GM19043 (cell line): ENCODE measurements around the gene C9orf153.

Source experiments
- ATAC-seq: cut with Tn5 transposase; IDR thresholded peaks from one replicate; pipeline ENCODE4 v1.9.1; 2021; ENCODE audit warnings: low read depth; ENCODE audit not compliant: unreplicated experiment

Gene C9orf153

DNA sequence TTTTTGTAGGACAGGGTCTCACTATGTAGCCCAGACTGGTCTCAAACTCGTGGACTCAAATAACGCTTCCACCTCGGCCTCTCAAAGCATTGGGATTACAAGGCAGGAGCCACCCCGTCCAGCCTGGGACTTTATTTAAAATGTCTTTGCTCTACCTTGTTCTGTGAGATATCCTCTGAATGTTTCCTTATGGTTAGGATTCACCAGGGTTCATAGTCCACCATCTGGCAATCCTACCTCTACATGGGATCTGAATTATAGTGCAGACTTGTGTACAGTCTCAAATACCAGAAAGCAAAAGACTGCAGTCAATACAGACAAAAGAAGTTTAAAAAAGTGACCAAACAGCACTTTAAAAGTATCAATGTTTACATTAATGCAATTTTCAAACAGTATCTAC is 12.8 kb upstream of the C9orf153 start:
- ATAC-seq, result no peak

DNA sequence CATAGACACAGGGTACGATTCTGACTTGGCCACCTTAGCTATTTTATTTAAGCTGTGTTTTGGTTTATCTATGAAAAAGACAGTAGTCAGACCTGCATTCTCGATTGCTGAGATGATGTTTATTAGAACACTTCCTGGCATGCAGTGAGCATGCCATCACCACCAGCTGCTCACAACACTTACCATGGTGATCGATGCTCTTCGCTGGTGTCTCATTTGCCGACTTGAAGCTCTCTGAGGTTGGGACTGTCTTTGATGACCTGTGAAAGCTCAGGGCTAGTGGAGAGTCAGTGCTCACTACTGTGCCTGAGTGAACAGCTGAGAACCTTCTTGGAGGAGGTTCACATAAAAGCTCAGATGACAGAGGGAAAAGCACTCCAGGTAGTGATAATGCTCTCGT is 4.4 kb upstream of the C9orf153 start:
- no peak for ATAC-seq

DNA sequence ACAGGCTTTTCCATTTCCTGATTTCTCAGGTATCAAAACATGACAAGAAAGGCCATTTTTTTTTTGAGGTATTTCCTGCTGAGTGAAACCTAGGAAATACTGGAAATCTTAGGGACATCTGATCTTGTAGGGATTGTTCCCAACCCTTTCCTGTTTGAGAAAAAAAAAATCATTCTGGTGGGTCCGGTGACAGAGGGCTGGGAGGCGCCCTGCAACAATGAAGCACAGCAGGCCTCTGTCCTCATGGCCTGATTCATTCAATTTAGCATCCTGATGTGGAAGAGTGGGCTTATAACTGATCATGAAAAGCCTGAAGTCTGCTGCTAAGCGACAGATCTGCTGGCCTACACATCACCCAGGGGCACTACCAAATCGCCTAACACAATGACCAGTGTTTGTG is 3.0 kb upstream of the C9orf153 start:
- no peak for ATAC-seq

DNA sequence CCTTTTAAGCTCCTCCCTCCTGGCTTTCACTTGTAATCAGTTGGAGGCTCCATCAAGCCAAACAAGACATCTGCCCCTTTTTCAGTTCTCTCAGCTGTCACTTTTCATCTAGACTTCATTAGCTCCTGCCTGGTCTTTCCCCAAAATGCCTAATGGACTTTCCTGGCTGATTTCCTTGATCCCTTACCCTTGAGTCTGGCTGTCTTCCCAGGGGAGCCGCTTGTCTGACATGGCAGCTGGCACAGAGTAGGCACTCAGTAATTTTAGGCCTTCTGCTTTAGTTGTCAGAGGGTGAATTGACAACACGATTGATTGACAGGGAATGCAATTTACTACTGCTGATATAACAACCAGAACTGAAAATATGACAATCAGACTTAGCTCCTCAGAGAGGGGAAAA is 2.1 kb downstream of the C9orf153 start:
- no peak for ATAC-seq

DNA sequence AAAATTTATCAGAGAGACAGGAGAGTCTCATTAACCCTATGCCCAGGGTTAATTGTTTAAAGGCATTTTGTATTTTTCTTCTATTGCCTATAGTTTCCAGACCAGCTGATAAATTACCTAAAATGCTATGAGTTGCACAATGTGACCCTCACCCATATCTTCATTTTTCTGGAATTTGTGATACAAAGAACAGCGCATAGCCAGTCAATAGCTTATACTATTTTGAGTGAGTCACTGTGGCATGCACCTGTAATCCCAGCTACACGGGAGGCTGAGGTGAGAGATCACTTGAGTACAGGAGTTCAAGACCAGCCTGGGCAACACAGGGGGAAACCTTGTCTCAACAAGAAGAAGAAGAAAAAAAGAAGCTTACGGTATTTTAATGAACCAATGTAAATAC is 2.8 kb downstream of the C9orf153 start:
- no peak for ATAC-seq

DNA sequence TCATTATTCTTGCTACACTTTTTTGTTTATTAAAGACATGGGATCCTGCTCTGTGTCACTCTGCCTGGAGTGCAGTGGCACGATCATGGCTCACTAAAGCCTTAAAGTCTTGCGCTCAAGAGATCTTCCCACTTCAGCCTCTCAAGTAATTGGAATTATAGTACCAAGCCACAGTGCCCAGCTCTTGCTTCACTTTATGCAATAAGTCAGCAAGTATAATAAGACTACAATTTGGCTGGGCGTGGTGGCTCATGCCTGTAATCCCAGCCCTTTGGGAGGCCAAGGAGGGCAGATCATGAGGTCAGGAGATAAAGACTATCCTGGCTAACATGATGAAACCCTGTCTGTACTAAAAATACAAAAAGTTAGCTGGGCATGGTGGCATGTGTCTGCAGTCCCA is 5.9 kb downstream of the C9orf153 start:
- no peak for ATAC-seq

DNA sequence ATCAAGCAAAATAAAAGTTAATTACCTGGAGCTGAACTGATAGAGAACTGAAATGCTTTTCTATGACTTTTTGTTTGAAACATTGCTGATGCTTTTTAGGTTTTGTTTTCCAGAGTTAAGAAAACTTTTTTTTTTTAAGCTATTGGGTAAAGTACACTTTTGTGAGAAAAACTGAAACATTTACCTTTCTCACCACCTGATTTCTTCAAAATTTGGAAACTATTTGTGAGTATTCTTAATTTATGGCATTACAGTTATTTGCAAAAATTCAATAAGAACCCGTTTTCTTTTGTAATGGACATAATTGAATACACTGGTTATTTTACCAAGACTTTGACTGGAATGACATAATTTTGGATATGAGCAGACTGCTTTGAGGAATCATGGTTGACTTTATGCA is 6.6 kb downstream of the C9orf153 start:
- ATAC-seq, result no peak

DNA sequence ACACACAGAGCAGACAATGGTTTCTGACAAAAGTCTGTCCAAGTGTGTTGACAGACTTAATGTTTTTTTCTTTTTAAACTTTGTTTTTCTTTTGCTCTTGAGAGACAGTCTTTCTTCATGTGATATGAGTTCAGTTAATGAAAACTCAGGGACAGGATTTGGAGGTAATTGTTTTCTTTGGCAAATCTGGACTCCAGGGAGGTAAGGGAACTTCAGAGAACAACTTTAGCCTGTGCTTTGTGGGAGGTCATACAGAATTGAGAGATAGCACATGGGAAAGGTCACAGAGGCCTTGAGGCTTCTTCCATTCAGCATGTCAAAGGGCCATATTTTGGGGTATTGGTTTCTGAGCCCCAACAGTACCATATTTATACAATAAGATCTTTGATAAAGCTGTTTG is 9.3 kb downstream of the C9orf153 start:
- no peak for ATAC-seq

DNA sequence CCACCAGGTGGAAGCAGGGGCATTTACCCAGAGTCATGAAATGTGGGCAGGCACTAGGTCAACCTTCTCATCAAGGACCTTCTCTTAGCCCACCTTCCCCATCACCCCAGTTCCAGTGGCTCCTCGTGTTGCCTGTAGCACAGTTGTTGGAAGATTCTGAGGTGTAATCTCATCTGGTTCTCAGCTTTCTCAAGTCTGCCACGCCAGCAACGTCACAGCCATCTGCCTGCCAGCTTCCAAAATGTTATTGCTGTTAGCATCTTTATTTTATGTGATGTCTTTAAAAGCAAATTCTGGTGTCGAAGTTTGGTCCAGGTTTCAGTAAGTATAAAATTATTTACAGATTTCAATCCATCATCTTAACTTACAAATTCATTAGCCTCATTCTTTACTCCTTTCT is 10.7 kb downstream of the C9orf153 start:
- ATAC-seq, result no peak

DNA sequence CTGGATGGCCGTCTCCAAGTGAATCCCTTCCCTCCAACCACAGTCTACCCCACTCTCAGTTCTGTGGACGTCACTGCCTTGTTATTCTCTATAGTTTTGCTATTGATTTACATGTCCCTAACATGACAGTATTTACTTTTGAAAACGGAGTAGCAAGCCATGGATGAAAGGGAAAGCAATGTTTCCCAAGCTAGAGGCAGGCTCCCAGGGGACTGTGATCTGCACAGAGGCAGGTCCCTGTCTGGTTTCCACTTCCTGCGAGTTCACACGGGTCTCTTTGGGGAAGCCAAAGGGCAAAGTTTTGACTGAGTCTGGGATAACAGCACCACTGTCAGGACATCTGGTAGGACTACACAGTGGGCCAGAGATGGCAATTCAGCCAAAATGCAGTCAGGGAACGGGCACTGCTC is 12.7 kb downstream of the C9orf153 start:
- peak; percentile 87 for ATAC-seq

DNA sequence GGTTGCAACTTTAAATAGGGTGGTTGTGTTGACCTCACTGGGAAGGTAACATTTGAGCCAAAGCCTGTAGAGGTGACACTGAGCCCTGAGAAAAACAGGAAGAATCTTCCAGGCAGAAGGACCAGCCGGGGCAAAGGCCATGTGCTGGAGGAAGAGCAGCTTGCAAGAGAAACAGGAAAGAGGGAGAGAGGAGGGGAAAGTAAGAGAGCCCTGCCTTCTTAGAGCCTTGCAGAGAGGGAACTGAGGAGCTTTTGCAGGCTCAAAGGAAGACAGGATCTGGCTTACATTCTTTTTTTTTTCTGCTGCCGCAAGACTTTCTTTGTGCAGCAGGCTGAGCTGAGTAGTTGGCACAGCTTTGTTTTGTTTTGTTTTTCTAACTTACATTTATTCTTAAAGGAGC is 17.4 kb downstream of the C9orf153 start:
- ATAC-seq, result no peak

DNA sequence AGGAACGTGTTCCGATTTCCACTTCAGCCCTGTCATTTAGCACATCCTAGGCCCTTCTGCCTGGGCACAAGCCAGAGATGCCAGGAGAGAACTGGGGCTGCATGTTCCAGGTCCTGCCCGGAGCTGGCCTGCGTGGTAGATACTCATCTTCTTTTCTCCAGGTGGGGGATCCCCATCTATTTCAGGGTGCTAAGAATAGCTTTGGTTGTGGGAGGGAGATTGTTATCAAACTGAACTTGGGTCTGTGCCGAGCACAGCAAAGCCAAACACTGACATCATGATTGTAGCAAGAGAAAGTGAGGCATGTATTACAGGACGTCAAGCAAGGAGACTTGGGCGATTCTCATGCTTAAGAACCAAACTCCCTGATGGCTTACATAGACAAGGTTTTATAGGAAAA is 18.2 kb downstream of the C9orf153 start:
- no peak for ATAC-seq

DNA sequence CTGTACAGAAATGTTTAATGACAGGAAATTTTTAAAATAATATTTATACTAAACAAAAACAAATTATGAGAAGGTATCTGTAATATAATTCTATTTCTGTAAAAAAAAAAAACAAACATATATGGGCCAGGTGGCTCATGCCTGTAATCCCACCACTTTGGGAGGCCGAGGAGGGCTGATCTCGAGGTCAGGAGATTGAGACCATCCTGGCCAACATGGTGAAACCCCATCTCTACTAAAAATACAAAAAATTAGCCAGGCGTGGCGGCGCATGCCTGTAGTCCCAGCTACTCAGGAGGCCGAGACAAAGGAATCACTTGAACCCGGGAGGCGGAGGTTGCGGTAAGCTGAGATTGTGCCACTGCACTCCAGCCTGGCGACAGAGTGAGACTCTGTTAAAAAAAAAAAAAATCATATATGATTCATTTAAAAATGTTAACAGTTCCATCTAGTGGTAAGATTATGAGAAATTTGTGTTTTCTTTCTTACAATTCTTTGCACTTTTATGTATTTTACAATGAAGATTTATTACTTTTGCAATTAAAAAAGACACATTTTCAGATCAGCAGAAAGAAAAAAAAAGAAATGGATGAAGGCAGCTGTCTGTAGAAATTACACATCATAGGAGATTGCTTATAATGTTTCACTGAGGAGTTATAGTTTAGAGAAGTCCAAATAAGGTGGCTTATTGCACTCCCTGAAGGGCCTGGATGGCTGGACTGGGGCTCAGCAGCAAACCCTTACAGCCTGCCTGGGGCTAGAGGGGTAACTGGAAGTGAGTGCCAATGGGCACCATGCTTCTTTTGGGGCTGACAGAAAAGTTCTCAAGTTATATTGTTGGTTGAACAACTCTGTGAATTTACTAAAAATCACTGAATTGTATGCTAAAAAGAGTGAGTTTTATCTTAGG is 20.3 kb downstream of the C9orf153 start:
- no peak for ATAC-seq

DNA sequence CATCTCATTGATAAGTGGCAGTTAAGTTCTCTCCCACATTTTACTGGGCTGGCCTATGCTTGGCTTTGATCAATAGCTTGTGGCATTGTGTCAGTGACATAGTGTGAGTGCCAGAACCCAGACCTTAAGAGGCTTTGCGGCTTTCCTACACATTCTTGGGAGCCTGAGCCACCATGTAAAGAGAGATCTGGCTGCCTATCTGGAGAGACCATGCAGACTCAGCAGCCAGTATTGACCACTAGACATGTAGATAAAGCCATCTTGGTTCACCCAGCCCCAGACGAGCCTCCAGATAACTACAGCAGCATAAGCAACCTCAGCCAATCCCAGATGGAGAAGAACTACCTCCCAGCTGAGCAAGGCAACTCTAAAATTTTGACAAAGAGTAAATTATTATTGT is 28.6 kb downstream of the C9orf153 start:
- ATAC-seq, result no peak

DNA sequence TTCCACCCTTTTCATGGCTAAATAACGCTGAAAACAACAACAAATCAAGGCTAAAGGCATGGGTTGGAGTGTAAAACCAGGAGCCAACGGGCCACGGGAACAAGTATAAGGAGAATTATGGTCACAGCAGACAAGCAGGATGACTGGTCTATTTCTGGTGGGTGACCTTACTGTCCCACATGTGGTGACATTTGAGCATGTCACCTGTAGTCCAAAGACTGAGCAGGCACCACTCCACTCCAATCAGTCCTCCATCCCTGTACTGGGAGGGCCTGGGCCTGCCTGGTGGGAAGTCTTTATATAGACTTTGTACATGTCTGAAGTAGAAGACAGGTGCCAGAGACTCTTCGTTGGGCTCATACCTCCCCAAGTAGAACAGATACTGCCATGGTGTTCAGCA is 36.8 kb downstream of the C9orf153 start:
- ATAC-seq, result no peak

DNA sequence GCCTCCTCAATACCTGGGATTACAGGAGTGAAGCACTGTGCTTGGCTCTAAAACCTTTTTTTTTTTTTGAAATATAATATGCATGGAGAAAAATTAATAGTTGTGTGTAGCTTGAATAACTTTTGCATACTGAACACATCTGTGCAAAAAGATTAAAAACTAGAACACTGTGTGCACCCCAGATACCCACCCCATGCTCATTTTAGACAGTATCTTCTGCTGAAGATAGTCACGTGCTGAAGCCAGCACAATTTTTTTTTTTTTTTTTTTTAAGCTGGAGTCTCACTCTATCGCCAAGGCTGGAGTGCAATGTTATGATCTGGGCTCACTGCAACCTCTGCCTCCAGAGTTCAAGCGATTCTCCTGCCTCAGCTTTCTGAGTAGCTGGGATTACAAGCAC is 39.9 kb downstream of the C9orf153 start:
- ATAC-seq, result no peak

DNA sequence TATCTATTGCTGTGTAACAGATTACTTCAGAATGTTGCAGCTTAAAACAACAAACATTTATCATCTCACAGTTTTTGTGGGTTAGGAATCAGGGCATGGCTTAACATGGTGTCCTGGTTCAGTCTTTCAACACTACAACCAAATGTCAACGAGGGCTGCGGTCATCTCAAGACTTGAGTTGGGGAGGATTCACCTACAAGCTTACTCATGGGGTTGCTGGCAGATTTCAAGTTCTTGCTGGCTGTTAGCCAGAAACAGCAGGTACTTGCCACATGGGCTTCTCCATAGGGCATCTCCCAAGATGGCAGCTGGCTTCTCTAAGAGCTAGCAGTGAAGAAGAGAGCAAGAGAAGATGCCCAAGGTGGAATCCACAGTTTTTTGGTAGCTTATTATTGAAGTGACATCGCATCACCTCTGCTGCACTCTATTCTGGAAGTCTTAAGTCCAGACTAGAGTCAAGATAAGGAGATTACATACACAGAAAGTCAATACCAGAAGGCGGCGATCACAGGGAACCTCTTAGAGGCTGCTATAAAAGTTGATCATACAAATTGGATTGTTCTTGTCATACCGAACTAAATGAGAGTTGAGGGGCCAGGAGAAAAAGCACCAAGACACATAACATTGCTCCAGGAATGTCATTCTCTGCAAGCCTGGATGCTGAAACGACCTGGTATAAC is 42.2 kb downstream of the C9orf153 start:
- no peak for ATAC-seq

DNA sequence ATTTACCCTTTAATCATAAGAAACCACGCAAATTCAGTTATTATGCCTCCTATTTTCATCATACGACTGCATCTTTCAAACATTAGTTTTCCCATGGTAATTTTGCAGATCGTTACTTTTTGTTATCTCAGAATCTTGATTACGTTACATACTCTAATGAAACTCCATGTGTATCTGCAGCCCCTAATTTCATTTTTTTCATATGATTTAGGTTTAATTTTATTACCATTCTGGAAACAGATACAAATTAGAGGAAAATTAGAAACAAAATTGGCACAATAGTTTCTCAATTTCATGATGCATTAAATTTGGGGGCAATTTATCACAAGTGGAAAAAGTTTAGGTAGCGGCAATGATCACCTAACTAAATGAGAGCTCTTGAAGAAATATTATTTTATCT is 52.3 kb downstream of the C9orf153 start:
- no peak for ATAC-seq

DNA sequence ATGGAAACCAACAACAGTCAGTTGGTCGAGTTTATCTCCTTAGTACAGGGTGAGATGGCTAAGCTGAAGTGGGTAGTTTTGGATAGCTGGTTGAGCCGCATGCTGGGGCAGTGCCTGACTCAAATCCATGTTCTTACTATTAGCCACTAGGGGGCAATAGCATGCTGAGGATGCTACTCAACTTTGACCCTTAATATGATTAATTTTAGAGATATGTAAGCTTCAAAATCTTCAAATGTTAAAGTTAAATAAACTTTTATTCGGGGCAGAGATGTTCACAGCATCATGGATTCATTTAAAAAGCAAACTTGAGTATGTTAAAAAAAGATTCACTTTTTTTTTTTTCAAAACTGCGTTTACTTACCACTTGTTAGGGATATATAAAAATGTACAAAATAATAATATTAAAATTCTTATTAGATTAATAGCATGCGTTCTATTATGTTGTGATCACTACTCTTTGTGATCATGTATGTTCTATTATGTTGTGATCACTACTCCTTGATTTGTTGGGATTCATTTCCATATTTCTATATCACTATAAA is 57.0 kb downstream of the C9orf153 start:
- peak; percentile 63 for ATAC-seq

DNA sequence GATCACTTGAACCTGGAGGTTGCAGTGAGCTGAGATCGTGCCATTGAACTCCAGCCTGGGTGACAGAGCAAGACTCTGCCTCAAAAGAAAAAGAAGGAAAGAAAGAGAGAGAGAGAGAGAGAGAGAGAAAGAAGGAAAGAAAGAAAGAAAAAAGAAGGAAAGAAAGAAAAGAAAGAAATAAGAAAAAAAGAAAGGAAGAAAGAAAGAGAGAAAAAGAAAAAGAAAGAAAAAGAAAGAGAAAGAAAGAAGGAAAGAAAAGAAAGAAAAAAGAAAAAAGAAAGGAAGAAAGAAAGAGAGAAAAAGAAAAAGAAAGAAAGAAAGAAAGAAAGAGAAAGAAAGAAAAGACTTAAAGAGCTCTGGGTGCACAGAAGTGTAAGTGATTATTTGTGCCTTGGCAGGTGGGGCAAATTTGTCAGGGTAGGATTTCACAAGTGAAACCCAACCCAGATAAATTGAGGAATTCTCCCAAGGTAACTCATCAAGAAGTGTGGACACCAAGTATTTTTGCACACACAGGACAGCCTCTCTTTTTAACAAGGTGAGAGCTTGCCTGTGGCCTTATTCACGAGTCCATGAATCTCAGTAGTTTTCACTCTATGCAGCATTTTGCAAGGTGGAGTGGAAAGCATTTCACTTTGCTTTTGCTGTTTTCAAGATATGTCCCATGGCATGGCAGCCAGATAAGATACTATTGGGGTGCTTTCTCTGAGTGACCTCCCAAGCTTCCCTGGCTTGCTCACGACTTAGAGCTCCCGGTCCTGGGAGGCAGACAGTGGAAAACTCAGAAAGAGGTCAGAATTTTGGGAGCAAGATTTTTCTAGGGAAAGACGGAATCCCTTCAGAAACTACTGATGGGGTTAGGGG is 57.8 kb downstream of the C9orf153 start:
- no peak for ATAC-seq

DNA sequence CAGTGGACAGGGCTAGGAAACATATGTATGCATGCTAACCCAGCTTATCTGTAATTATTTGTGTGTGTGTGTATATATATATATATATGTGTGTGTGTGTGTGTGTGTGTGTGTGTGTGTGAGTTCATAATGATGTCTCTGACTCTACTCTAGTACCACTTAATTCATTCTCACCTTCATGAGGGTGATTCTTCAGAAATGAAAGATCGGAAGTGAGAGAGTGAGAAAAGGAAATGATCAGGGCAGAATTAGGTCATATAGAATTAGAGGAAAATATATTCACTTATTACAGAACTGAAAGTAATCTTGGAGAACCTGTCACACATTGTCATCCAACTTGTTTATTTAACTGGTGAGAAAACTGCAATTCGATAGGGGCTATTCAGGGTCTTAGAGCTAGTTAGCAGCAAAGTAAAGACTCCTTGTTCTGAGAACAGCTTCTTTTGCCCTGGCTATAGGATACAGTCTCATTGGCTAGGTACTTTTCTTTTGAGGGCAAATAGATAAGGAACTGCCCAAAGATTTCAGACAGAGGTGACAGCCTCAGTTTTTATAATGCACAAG is 58.8 kb downstream of the C9orf153 start:
- no peak for ATAC-seq
